ENCODE results near the gene SPOPL.

The SPOPL gene

DNA sequence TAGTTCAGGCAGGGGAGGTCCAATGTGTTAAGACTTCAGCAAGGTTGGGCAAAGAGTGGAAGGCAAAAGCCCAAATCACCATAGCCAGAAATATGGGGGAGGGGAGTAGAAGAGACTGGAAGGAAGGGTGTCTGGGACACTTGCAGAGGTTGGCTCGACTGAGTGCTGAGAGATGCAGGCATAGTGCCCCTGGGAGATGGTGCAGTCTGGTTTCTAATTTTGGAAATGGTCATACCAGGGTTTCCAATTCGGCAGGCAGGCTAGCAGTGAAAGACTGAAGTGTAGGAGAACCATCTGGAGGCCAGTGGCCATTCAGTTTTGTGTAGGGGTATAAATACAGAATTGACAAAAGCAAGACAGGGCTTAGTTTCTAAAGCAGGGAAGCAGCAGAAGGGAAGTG is 6.2 kb upstream of the SPOPL start:
- Histone ChIP-seq H3K36me3 (ENCODE audit: control insufficient read depth in 2 of 2, insufficient read depth in 1 of 2, low read length in 2 of 2) (peaks cover 0 to 8% of the 10 kb centered on the region in 2 experiments; a peak in 1 of 3 replicates), H3K4me3 (ENCODE audit: low read depth, low read length) (no peak overlapping the region), H3K27ac (ENCODE audit: extremely low read depth, low read depth, low read length) (no peak overlapping the region), H3K9me3 (ENCODE audit: control insufficient read depth, insufficient read depth, low read depth, low read length) (no peaks in the 10 kb centered on the region), H3K4me1 (ENCODE audit: control insufficient read depth, insufficient read depth, low read length) (no peaks in the 10 kb centered on the region)
- ChIA-PET CTCF (no interaction called here), POLR2A (no interaction called here)
- TF ChIP-seq, protein P1, sequence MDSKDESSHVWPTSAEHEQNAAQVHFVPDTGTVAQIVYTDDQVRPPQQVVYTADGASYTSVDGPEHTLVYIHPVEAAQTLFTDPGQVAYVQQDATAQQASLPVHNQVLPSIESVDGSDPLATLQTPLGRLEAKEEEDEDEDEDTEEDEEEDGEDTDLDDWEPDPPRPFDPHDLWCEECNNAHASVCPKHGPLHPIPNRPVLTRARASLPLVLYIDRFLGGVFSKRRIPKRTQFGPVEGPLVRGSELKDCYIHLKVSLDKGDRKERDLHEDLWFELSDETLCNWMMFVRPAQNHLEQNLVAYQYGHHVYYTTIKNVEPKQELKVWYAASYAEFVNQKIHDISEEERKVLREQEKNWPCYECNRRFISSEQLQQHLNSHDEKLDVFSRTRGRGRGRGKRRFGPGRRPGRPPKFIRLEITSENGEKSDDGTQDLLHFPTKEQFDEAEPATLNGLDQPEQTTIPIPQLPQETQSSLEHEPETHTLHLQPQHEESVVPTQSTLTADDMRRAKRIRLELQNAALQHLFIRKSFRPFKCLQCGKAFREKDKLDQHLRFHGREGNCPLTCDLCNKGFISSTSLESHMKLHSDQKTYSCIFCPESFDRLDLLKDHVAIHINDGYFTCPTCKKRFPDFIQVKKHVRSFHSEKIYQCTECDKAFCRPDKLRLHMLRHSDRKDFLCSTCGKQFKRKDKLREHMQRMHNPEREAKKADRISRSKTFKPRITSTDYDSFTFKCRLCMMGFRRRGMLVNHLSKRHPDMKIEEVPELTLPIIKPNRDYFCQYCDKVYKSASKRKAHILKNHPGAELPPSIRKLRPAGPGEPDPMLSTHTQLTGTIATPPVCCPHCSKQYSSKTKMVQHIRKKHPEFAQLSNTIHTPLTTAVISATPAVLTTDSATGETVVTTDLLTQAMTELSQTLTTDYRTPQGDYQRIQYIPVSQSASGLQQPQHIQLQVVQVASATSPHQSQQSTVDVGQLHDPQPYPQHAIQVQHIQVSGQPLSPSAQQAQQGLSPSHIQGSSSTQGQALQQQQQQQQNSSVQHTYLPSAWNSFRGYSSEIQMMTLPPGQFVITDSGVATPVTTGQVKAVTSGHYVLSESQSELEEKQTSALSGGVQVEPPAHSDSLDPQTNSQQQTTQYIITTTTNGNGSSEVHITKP (tag by site-specific recombination; IDR thresholded peaks at IDR 0.05): peak; percentile 21; the same call in 1 of the 2 replicates
- TF ChIP-seq KLF10 (tag by site-specific recombination; IDR thresholded peaks at IDR 0.05): no peak
- TF ChIP-seq, protein P2, sequence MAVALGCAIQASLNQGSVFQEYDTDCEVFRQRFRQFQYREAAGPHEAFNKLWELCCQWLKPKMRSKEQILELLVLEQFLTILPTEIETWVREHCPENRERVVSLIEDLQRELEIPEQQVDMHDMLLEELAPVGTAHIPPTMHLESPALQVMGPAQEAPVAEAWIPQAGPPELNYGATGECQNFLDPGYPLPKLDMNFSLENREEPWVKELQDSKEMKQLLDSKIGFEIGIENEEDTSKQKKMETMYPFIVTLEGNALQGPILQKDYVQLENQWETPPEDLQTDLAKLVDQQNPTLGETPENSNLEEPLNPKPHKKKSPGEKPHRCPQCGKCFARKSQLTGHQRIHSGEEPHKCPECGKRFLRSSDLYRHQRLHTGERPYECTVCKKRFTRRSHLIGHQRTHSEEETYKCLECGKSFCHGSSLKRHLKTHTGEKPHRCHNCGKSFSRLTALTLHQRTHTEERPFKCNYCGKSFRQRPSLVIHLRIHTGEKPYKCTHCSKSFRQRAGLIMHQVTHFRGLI (tag by site-specific recombination; IDR thresholded peaks at IDR 0.05): no peak
- TF ChIP-seq ZNF121 (tag by site-specific recombination; IDR thresholded peaks at IDR 0.05): no peak

DNA sequence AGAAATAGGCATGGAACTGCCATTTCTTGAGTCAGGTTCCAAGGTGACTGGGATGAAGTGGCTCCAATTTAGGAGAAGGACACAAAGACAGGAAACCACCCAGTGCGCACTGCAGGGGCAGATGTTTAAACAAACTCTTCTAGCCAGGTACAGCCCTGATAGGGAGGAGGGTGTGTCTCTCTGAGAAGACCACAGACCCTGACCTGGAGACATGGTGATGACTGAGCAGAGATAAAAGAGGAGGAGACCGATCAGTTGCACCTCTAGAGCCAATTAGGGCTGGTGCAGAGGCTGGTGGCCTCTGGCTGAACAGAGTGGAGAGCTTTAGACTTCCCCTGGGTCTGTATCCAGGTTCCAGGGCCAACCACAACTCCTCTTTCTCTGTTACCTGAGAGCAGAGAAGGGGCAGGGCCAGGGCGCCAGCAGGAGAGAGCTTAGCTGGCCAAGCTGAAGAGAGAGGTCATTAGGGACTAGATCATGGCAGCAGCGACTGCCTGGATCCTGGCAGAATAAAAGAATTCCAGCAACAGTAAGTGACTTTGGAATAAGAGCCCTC is 5.4 kb upstream of the SPOPL start:
- H3K4me1 ChIP-seq (ENCODE audit: control insufficient read depth, insufficient read depth, low read length): no peaks in the 10 kb centered on the region
- TF ChIP-seq EGR2 (tag by site-specific recombination; IDR thresholded peaks at IDR 0.05; ENCODE audit: low read depth) (no peak), ZNF623 (tag by site-specific recombination; IDR thresholded peaks at IDR 0.05) (no peak), SP3 (tag by site-specific recombination; IDR thresholded peaks at IDR 0.05) (no peak), ZBTB8A (tag by site-specific recombination; IDR thresholded peaks at IDR 0.05) (no peak), FEZF1 (tag by site-specific recombination; IDR thresholded peaks at IDR 0.05) (no peak), ZNF791 (tag by site-specific recombination; IDR thresholded peaks at IDR 0.05) (no peak), ZNF776 (tag by site-specific recombination; IDR thresholded peaks at IDR 0.05; ENCODE audit: borderline replicate concordance) (no peak)
- peaks cover 0 to 8% of the 10 kb centered on the region in 2 experiments; a peak in 1 of 3 replicates for H3K36me3 ChIP-seq (ENCODE audit: control insufficient read depth in 2 of 2, insufficient read depth in 1 of 2, low read length in 2 of 2)
- H3K4me3 ChIP-seq (ENCODE audit: low read depth, low read length): no peak overlapping the region
- H3K9me3 ChIP-seq (ENCODE audit: control insufficient read depth, insufficient read depth, low read depth, low read length): no peaks in the 10 kb centered on the region
- ChIA-PET CTCF (no interaction called here), POLR2A (no interaction called here)
- H3K27ac ChIP-seq (ENCODE audit: extremely low read depth, low read depth, low read length): no peak overlapping the region

DNA sequence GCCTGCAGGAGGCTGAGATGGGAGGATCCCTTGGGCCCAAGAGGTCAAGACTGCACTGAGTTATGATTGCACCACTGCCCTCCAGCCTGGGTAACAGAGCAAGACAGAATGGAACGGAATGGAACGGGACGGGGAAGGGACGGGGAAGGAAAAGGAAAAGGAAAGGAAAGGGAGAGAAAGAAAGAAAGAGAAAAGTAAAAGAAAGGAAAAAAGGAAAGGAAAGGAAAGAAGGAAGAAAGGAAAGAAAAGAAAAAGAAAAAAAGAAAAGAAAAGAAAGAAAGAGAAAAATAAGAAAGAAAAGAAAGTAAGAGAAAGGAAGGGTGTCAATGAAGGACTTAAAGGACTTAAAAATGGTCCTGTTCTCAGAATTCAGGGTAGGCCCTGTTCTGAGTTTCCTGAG is 4.3 kb upstream of the SPOPL start:
- TF ChIP-seq PRDM1 (tag by site-specific recombination; IDR thresholded peaks at IDR 0.05) (peak; percentile 99), ZNF501 (tag by site-specific recombination; IDR thresholded peaks at IDR 0.05) (no peak), ZNF366 (tag by site-specific recombination; conservative IDR thresholded peaks at IDR 0.05) (peak; percentile 68), YY2 (tag by site-specific recombination; IDR thresholded peaks at IDR 0.05) (no peak), YY1 (tag by site-specific recombination; IDR thresholded peaks at IDR 0.05) (no peak), GFI1B (tag by site-specific recombination; IDR thresholded peaks at IDR 0.05) (no peak)
- TF ChIP-seq, protein P3, sequence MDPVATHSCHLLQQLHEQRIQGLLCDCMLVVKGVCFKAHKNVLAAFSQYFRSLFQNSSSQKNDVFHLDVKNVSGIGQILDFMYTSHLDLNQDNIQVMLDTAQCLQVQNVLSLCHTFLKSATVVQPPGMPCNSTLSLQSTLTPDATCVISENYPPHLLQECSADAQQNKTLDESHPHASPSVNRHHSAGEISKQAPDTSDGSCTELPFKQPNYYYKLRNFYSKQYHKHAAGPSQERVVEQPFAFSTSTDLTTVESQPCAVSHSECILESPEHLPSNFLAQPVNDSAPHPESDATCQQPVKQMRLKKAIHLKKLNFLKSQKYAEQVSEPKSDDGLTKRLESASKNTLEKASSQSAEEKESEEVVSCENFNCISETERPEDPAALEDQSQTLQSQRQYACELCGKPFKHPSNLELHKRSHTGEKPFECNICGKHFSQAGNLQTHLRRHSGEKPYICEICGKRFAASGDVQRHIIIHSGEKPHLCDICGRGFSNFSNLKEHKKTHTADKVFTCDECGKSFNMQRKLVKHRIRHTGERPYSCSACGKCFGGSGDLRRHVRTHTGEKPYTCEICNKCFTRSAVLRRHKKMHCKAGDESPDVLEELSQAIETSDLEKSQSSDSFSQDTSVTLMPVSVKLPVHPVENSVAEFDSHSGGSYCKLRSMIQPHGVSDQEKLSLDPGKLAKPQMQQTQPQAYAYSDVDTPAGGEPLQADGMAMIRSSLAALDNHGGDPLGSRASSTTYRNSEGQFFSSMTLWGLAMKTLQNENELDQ (tag by site-specific recombination; IDR thresholded peaks at IDR 0.05; ENCODE audit: low read depth): no peak
- no peaks in the 10 kb centered on the region for H3K4me1 ChIP-seq (ENCODE audit: control insufficient read depth, insufficient read depth, low read length)
- ChIA-PET CTCF (interaction anchor here (0.6 kb wide), 1 partner anchor 300 kb away, joined by 3 read pairs; no protein-coding TSS in a partner anchor), POLR2A (no interaction called here)
- no peaks in the 10 kb centered on the region for H3K9me3 ChIP-seq (ENCODE audit: control insufficient read depth, insufficient read depth, low read depth, low read length)
- H3K4me3 ChIP-seq (ENCODE audit: low read depth, low read length): no peak overlapping the region
- H3K27ac ChIP-seq (ENCODE audit: extremely low read depth, low read depth, low read length): no peak overlapping the region
- H3K36me3 ChIP-seq (ENCODE audit: control insufficient read depth in 2 of 2, insufficient read depth in 1 of 2, low read length in 2 of 2): peaks cover 0 to 8% of the 10 kb centered on the region in 2 experiments; a peak in 1 of 3 replicates
